C4-2B (cell line): ENCODE measurements around the gene PAIP2.

Experiments used
- CTCF ChIP-seq: fragments of 450-650 bp; conservative IDR thresholded peaks from 2 replicates; pipeline ENCODE4 v1.5.1; 2017; ENCODE audit warnings: mild to moderate bottlenecking
- ZFX ChIP-seq: fragments of 450-650 bp; IDR thresholded peaks from 2 replicates; pipeline ENCODE4 v1.6.1; 2017

DNA sequence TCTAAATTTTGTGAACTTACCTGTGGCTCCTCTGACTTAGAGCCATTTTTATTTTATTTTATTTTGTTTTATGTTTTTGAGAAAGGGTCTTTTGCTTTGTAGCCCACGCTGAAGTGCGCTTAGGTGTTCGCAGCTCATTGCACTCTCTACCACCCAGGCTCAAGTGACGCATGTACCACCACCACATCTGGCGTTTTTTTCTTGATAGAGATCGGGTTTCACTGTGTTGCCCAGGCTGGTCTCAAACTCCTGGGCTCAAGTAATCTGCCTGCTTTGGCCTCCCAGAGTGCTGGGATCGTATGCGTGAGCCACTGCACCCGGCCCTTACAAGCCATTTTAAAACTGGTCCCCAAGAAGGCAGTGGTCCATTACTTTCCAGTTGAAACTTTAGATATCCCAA is 29.6 kb upstream of the PAIP2 start:
- TF ChIP-seq CTCF (no peak), ZFX (no peak)
